WTC11 (cell line): ENCODE results near the gene GADD45GIP1. TPM values are rescaled to one million over a fixed set of nuclear protein-coding genes. Genes with fewer than 3 reads are reported as not detected.
A peak's percentile ranks its signal among the peaks of the same experiment; 100 is the strongest.

Experiments used
- CREM ChIP-seq: sonication (generic); formaldehyde crosslinking; IDR thresholded peaks from 2 replicates; pipeline ENCODE4 v1.8.1; 2022; ENCODE audit warnings: mild to moderate bottlenecking, missing genetic modification reagents, moderate library complexity
- ETV6 ChIP-seq: sonication (generic); formaldehyde crosslinking; IDR thresholded peaks from 2 replicates; pipeline ENCODE4 v1.8.1; 2022; ENCODE audit warnings: mild to moderate bottlenecking, missing genetic modification reagents
- FOXP1 ChIP-seq: sonication (generic); formaldehyde crosslinking; IDR thresholded peaks from 2 replicates; pipeline ENCODE4 v1.8.0; 2022; ENCODE audit warnings: missing genetic modification reagents, mild to moderate bottlenecking, moderate library complexity, borderline replicate concordance
- IRF2 ChIP-seq: sonication (generic); formaldehyde crosslinking; IDR thresholded peaks from 2 replicates; pipeline ENCODE4 v1.8.0; 2022; ENCODE audit warnings: low read depth, missing genetic modification reagents, borderline replicate concordance
- JUN ChIP-seq: sonication (generic); formaldehyde crosslinking; IDR thresholded peaks from 2 replicates; pipeline ENCODE4 v1.8.0; 2023; ENCODE audit warnings: mild to moderate bottlenecking, missing genetic modification reagents
- MAX ChIP-seq: sonication (generic); formaldehyde crosslinking; IDR thresholded peaks from 2 replicates; pipeline ENCODE4 v1.8.0; 2022; ENCODE audit warnings: mild to moderate bottlenecking, missing genetic modification reagents
- MXD4 ChIP-seq: fragments of 250-450 bp; sonication (Bioruptor Pico); IDR thresholded peaks from 2 replicates; pipeline ENCODE4 v1.8.0; 2021; ENCODE audit warnings: mild to moderate bottlenecking, moderate library complexity, borderline replicate concordance
- NFE2L1 ChIP-seq: sonication (generic); formaldehyde crosslinking; IDR thresholded peaks from 2 replicates; pipeline ENCODE4 v1.8.1; 2023; ENCODE audit warnings: missing genetic modification reagents
- NR2C2 ChIP-seq: sonication (generic); formaldehyde crosslinking; IDR thresholded peaks from 2 replicates; pipeline ENCODE4 v1.8.0; 2022; ENCODE audit warnings: mild to moderate bottlenecking, missing genetic modification reagents
- RELA ChIP-seq: sonication (generic); formaldehyde crosslinking; IDR thresholded peaks from 2 replicates; pipeline ENCODE4 v1.8.1; 2022; ENCODE audit warnings: missing genetic modification reagents, mild to moderate bottlenecking, borderline replicate concordance
- RORB ChIP-seq: fragments of 250-450 bp; sonication (Bioruptor Pico); IDR thresholded peaks from 2 replicates; pipeline ENCODE4 v1.9.0; 2021; ENCODE audit warnings: mild to moderate bottlenecking
- SMAD4 ChIP-seq: sonication (generic); formaldehyde crosslinking; IDR thresholded peaks from 2 replicates; pipeline ENCODE4 v1.8.0; 2022; ENCODE audit warnings: mild to moderate bottlenecking, missing genetic modification reagents
- ZNF281 ChIP-seq: sonication (generic); formaldehyde crosslinking; IDR thresholded peaks from 2 replicates; pipeline ENCODE4 v1.8.0; 2023; ENCODE audit warnings: mild to moderate bottlenecking, missing genetic modification reagents
- ZNF317 ChIP-seq: sonication (generic); formaldehyde crosslinking; IDR thresholded peaks from 2 replicates; pipeline ENCODE4 v1.8.1; 2023; ENCODE audit warnings: low read depth, mild to moderate bottlenecking, moderate library complexity, missing genetic modification reagents, borderline replicate concordance
- ZNF396 ChIP-seq: fragments of 250-450 bp; sonication (Bioruptor Pico); IDR thresholded peaks from 2 replicates; pipeline ENCODE4 v1.8.0; 2021; ENCODE audit warnings: mild to moderate bottlenecking, moderate library complexity, borderline replicate concordance
- ZNF416 ChIP-seq: fragments of 250-450 bp; sonication (Bioruptor Pico); IDR thresholded peaks from 2 replicates; pipeline ENCODE4 v1.9.0; 2021; ENCODE audit warnings: mild to moderate bottlenecking, inconsistent platforms
- ZNF423 ChIP-seq: fragments of 250-450 bp; sonication (Bioruptor Pico); IDR thresholded peaks from 2 replicates; pipeline ENCODE4 v2.1.2; 2022; ENCODE audit warnings: mild to moderate bottlenecking, moderate library complexity
- ZNF425 ChIP-seq: fragments of 250-450 bp; sonication (Bioruptor Pico); conservative IDR thresholded peaks from 2 replicates; pipeline ENCODE4 v1.9.0; 2021; ENCODE audit warnings: mild to moderate bottlenecking
- total RNA-seq: library from RNA; stranded (reverse); gene quantifications from 3 replicates; pipeline ENCODE4 v1.2.3, GENCODE V29; 2021
- TF ChIP-seq, protein P1 (sequence below): fragments of 200-600 bp; IDR thresholded peaks from 2 replicates; pipeline ENCODE4 v1.8.0; 2022; ENCODE audit warnings: antibody characterized with exemption
- TF ChIP-seq, protein P2 (sequence below): fragments of 250-450 bp; sonication (Bioruptor Pico); IDR thresholded peaks from 2 replicates; pipeline ENCODE4 v1.9.0; 2021; ENCODE audit warnings: mild to moderate bottlenecking
- TF ChIP-seq, protein P3 (sequence below): sonication (generic); formaldehyde crosslinking; IDR thresholded peaks from 2 replicates; pipeline ENCODE4 v1.8.1; 2022; ENCODE audit warnings: mild to moderate bottlenecking, moderate library complexity, missing genetic modification reagents
- TF ChIP-seq, protein P4 (sequence below): sonication (generic); formaldehyde crosslinking; IDR thresholded peaks from 2 replicates; pipeline ENCODE4 v1.8.1; 2022; ENCODE audit warnings: mild to moderate bottlenecking, missing genetic modification reagents, moderate library complexity, borderline replicate concordance
- TF ChIP-seq, protein P5 (sequence below): sonication (generic); formaldehyde crosslinking; IDR thresholded peaks from 2 replicates; pipeline ENCODE4 v1.8.0; 2023; ENCODE audit warnings: missing genetic modification reagents, mild to moderate bottlenecking, borderline replicate concordance
- TF ChIP-seq, protein P6 (sequence below): sonication (generic); formaldehyde crosslinking; IDR thresholded peaks from 2 replicates; pipeline ENCODE4 v1.8.0; 2023; ENCODE audit warnings: missing genetic modification reagents

Gene GADD45GIP1
- total RNA-seq, 1 experiment from 2014 or later, result 54.4 TPM

DNA sequence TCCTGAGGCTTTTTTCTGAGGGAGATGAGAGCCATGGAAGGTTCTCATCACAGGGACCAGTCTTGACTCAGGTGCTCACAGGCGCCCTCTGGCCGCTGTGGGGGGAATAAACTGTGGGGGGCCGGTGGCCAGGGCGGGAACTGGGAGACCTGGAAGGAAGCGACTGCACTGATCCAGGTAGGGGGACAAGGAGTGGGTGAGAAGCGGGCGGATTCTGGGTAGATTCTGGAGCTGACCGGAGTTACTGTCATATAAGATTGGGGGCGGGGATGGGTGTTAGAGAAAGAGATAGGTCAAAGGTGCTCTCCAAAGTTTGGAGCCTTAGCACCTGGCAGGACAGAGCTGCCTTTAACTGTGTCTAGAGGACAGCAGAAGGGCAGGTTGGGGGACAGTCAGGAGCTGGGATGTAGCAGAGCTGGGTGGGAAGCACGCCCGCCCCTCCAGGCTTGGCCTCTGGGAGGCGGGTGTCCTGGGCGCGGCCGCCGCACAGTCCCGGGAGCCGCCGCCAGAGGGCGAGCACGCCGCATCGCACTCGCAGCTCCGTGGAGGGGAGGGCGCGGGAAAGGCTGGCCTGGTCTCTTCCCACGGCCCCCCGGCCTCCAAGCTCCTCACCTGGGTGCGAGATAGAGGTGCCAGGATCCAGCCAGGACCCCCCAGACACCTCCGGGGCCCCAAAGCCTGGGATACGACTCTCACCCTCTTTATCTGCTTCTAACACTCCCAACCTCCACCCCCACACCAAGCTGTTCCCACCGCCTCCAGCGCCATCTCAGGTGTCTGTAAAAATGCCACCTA lies 8.2 kb upstream of the GADD45GIP1 start (continued):
- TF ChIP-seq, protein P1, sequence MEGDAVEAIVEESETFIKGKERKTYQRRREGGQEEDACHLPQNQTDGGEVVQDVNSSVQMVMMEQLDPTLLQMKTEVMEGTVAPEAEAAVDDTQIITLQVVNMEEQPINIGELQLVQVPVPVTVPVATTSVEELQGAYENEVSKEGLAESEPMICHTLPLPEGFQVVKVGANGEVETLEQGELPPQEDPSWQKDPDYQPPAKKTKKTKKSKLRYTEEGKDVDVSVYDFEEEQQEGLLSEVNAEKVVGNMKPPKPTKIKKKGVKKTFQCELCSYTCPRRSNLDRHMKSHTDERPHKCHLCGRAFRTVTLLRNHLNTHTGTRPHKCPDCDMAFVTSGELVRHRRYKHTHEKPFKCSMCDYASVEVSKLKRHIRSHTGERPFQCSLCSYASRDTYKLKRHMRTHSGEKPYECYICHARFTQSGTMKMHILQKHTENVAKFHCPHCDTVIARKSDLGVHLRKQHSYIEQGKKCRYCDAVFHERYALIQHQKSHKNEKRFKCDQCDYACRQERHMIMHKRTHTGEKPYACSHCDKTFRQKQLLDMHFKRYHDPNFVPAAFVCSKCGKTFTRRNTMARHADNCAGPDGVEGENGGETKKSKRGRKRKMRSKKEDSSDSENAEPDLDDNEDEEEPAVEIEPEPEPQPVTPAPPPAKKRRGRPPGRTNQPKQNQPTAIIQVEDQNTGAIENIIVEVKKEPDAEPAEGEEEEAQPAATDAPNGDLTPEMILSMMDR, result peak; percentile 85
- TF ChIP-seq ZNF423 (CRISPR knock-in tag) (no peak), CREM (CRISPR knock-in tag) (no peak), ZNF416 (no peak), ZNF425 (CRISPR knock-in tag) (no peak), MXD4 (CRISPR knock-in tag) (no peak), IRF2 (CRISPR knock-in tag) (no peak), MAX (peak; percentile 31; the same call in 1 of the 2 replicates), ETV6 (CRISPR knock-in tag) (no peak), NFE2L1 (CRISPR knock-in tag) (peak; percentile 14; the same call in 1 of the 2 replicates), ZNF281 (CRISPR knock-in tag) (no peak), ZNF396 (no peak), FOXP1 (CRISPR knock-in tag) (peak; percentile 61; the same call in 1 of the 2 replicates), RORB (no peak), ZNF317 (CRISPR knock-in tag) (no peak), JUN (no peak), NR2C2 (CRISPR knock-in tag) (no peak), SMAD4 (CRISPR knock-in tag) (no peak), RELA (CRISPR knock-in tag) (no peak)
- TF ChIP-seq, protein P2, sequence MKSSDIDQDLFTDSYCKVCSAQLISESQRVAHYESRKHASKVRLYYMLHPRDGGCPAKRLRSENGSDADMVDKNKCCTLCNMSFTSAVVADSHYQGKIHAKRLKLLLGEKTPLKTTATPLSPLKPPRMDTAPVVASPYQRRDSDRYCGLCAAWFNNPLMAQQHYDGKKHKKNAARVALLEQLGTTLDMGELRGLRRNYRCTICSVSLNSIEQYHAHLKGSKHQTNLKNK (CRISPR knock-in tag), result no peak
- TF ChIP-seq, protein P3, sequence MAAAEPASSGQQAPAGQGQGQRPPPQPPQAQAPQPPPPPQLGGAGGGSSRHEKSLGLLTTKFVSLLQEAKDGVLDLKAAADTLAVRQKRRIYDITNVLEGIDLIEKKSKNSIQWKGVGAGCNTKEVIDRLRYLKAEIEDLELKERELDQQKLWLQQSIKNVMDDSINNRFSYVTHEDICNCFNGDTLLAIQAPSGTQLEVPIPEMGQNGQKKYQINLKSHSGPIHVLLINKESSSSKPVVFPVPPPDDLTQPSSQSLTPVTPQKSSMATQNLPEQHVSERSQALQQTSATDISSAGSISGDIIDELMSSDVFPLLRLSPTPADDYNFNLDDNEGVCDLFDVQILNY, result peak; percentile 67
- TF ChIP-seq, protein P4, sequence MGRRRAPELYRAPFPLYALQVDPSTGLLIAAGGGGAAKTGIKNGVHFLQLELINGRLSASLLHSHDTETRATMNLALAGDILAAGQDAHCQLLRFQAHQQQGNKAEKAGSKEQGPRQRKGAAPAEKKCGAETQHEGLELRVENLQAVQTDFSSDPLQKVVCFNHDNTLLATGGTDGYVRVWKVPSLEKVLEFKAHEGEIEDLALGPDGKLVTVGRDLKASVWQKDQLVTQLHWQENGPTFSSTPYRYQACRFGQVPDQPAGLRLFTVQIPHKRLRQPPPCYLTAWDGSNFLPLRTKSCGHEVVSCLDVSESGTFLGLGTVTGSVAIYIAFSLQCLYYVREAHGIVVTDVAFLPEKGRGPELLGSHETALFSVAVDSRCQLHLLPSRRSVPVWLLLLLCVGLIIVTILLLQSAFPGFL (CRISPR knock-in tag), result no peak
- TF ChIP-seq, protein P5, sequence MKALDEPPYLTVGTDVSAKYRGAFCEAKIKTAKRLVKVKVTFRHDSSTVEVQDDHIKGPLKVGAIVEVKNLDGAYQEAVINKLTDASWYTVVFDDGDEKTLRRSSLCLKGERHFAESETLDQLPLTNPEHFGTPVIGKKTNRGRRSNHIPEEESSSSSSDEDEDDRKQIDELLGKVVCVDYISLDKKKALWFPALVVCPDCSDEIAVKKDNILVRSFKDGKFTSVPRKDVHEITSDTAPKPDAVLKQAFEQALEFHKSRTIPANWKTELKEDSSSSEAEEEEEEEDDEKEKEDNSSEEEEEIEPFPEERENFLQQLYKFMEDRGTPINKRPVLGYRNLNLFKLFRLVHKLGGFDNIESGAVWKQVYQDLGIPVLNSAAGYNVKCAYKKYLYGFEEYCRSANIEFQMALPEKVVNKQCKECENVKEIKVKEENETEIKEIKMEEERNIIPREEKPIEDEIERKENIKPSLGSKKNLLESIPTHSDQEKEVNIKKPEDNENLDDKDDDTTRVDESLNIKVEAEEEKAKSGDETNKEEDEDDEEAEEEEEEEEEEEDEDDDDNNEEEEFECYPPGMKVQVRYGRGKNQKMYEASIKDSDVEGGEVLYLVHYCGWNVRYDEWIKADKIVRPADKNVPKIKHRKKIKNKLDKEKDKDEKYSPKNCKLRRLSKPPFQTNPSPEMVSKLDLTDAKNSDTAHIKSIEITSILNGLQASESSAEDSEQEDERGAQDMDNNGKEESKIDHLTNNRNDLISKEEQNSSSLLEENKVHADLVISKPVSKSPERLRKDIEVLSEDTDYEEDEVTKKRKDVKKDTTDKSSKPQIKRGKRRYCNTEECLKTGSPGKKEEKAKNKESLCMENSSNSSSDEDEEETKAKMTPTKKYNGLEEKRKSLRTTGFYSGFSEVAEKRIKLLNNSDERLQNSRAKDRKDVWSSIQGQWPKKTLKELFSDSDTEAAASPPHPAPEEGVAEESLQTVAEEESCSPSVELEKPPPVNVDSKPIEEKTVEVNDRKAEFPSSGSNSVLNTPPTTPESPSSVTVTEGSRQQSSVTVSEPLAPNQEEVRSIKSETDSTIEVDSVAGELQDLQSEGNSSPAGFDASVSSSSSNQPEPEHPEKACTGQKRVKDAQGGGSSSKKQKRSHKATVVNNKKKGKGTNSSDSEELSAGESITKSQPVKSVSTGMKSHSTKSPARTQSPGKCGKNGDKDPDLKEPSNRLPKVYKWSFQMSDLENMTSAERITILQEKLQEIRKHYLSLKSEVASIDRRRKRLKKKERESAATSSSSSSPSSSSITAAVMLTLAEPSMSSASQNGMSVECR (CRISPR knock-in tag), result no peak
- TF ChIP-seq, protein P6, sequence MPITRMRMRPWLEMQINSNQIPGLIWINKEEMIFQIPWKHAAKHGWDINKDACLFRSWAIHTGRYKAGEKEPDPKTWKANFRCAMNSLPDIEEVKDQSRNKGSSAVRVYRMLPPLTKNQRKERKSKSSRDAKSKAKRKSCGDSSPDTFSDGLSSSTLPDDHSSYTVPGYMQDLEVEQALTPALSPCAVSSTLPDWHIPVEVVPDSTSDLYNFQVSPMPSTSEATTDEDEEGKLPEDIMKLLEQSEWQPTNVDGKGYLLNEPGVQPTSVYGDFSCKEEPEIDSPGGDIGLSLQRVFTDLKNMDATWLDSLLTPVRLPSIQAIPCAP (CRISPR knock-in tag), result no peak
